ENCODE results near the gene ZNF385A.

The ZNF385A gene

DNA sequence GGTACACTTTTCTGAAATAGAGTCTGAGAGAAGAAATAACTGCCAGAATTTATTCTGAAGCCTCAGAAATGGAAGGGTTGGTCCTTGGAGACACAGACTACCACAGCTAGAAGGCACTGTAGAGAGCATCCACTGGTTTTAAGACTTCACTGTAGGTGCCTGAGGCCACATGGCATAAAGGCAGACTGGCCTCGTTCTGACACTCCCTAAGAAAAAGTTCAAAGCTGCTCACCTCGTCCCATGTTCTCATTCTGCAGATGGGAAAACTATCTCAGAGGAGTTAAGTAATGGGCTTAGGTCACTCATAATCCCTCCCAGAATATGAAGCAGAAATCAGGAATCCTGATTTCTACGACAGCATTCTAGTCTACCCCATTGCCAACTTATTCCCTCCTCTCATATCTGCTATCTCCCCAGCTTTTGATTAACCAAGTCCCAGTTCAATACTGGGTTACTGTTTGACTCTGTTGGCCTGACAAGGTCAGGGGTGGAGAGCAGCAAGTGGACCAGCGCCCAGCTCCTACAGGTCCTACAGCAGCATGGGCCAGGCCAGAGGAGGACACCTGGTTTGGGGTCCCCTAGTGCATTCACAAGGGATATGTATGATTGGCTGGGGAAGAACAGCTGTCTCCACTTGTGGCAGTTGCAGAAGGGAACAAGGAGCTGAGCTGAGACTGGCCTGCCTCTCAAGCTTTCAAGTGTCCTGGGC is 30.8 kb upstream of the ZNF385A start:
- Histone ChIP-seq H3K4me1 (ENCODE audit: insufficient read depth, low read length, severe bottlenecking) (peaks cover 9% of the 10 kb centered on the region), H3K9me2 (ENCODE audit: low read depth, low read length) (no peaks in the 10 kb centered on the region), H3K79me2 (ENCODE audit: insufficient read depth, low read length) (no peaks in the 10 kb centered on the region), H3K4me2 (ENCODE audit: low read length) (no peak overlapping the region), H2AFZ (ENCODE audit: low read length) (no peak overlapping the region), H3K9ac (ENCODE audit: low read length) (no peak overlapping the region), H3F3A (ENCODE audit: insufficient read depth, low read length) (no peaks in the 10 kb centered on the region), H3K9me3 (ENCODE audit: low read length) (no peaks in the 10 kb centered on the region), H3K4me3 (ENCODE audit: low read depth, low read length, poor library complexity, severe bottlenecking) (no peak overlapping the region), H3K27ac (ENCODE audit: low read depth, low read length, poor library complexity, severe bottlenecking) (no peak overlapping the region), H3K27me3 (ENCODE audit: insufficient read depth, low read length) (peaks cover 6% of the 10 kb centered on the region; the same call in 1 of the 2 replicates), H4K20me1 (ENCODE audit: insufficient read depth, low read length) (no peaks in the 10 kb centered on the region), H3K36me3 (ENCODE audit: insufficient read depth, low read length) (no peaks in the 10 kb centered on the region)
- TF ChIP-seq, protein P1, sequence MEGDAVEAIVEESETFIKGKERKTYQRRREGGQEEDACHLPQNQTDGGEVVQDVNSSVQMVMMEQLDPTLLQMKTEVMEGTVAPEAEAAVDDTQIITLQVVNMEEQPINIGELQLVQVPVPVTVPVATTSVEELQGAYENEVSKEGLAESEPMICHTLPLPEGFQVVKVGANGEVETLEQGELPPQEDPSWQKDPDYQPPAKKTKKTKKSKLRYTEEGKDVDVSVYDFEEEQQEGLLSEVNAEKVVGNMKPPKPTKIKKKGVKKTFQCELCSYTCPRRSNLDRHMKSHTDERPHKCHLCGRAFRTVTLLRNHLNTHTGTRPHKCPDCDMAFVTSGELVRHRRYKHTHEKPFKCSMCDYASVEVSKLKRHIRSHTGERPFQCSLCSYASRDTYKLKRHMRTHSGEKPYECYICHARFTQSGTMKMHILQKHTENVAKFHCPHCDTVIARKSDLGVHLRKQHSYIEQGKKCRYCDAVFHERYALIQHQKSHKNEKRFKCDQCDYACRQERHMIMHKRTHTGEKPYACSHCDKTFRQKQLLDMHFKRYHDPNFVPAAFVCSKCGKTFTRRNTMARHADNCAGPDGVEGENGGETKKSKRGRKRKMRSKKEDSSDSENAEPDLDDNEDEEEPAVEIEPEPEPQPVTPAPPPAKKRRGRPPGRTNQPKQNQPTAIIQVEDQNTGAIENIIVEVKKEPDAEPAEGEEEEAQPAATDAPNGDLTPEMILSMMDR (IDR thresholded peaks at IDR 0.05; ENCODE audit: low read length): no peak
- TF ChIP-seq EZH2 (IDR thresholded peaks at IDR 0.05; ENCODE audit: borderline replicate concordance, low read length): no peak

DNA sequence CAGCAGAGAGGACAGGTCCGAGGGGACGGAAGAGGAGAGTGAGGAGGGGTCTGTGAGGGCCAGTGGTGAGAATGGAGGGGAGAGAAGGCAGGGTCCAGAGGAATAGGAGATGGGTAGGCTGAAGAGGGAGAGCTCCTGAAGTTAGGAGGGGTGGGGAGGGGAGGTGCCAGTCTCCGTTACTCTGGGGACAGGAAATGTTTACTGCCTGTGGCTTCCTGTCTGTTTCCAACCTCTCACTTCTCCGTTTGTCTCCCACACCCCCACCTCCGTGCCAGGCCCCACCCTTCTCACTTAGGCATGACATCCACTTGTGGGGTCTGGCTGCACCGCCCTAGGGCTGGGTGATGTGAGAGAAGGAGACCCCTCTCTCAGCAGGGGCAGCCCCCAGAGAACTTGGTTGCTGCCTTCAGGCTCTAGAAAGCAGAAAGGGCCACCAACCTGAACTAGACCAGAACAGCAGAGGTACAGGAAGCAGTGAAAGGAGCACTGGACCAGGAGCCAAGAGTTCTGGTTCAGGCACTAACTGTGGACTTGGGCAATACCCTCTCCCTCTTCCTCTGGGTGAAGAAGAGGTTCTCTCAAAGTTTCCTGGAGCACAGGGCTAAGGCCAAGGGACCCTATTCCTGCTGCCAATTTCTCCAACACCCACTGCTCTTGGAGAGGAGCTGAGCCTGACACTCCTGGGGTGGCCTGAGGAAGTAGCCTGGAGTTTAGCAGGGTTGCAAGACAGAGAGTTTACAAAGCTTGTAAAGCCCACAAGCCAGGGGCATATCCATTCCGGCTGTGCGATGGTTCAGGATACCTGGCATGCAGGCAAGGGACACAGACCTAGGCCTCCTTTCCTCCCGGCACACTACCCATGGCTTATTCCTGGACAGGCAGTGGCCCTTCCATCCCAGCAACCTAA is 29.0 kb upstream of the ZNF385A start:
- Histone ChIP-seq H2AFZ (ENCODE audit: low read length) (no peak overlapping the region), H3K9ac (ENCODE audit: low read length) (no peak overlapping the region), H3K79me2 (ENCODE audit: insufficient read depth, low read length) (no peaks in the 10 kb centered on the region), H3K4me2 (ENCODE audit: low read length) (no peak overlapping the region; the same call in 1 of the 2 replicates), H3K4me3 (ENCODE audit: low read depth, low read length, poor library complexity, severe bottlenecking) (no peak overlapping the region), H3K27ac (ENCODE audit: low read depth, low read length, poor library complexity, severe bottlenecking) (no peak overlapping the region), H3K27me3 (ENCODE audit: insufficient read depth, low read length) (no peaks in the 10 kb centered on the region), H3F3A (ENCODE audit: insufficient read depth, low read length) (no peaks in the 10 kb centered on the region), H4K20me1 (ENCODE audit: insufficient read depth, low read length) (no peaks in the 10 kb centered on the region), H3K36me3 (ENCODE audit: insufficient read depth, low read length) (no peaks in the 10 kb centered on the region), H3K4me1 (ENCODE audit: insufficient read depth, low read length, severe bottlenecking) (peaks cover 9% of the 10 kb centered on the region), H3K9me2 (ENCODE audit: low read depth, low read length) (no peaks in the 10 kb centered on the region), H3K9me3 (ENCODE audit: low read length) (no peaks in the 10 kb centered on the region)
- no peak for TF ChIP-seq EZH2 (IDR thresholded peaks at IDR 0.05; ENCODE audit: borderline replicate concordance, low read length)
- TF ChIP-seq, protein P1 (IDR thresholded peaks at IDR 0.05; ENCODE audit: low read length): no peak

DNA sequence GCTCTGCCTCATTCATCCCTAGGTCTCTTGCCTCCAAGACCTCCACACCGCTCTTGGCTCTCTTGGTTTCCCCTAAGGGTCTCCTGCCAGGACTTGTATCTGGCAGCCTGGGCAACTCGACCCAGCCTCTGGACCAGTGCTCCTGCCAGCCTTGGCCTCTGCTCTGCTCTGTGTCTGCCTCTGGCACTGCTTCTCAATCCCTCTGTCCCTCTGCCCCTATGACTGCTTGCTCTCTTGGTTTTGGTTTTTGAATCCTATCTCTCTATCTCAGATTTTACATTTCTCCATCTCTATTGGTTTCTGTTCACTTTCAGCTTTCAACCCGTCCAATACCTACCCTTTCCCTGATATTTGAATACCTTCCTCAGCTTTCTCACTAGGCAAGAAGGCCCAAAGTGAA is 28.3 kb upstream of the ZNF385A start:
- Histone ChIP-seq H3K27ac (ENCODE audit: low read depth, low read length, poor library complexity, severe bottlenecking) (no peak overlapping the region), H2AFZ (ENCODE audit: low read length) (no peak overlapping the region), H3K4me3 (ENCODE audit: low read depth, low read length, poor library complexity, severe bottlenecking) (no peak overlapping the region), H4K20me1 (ENCODE audit: insufficient read depth, low read length) (no peaks in the 10 kb centered on the region), H3K9me2 (ENCODE audit: low read depth, low read length) (no peaks in the 10 kb centered on the region), H3K9ac (ENCODE audit: low read length) (no peak overlapping the region), H3K79me2 (ENCODE audit: insufficient read depth, low read length) (no peaks in the 10 kb centered on the region), H3F3A (ENCODE audit: insufficient read depth, low read length) (no peaks in the 10 kb centered on the region), H3K4me1 (ENCODE audit: insufficient read depth, low read length, severe bottlenecking) (peaks cover 9% of the 10 kb centered on the region), H3K4me2 (ENCODE audit: low read length) (no peak overlapping the region), H3K27me3 (ENCODE audit: insufficient read depth, low read length) (no peaks in the 10 kb centered on the region), H3K36me3 (ENCODE audit: insufficient read depth, low read length) (no peaks in the 10 kb centered on the region), H3K9me3 (ENCODE audit: low read length) (no peaks in the 10 kb centered on the region)
- no peak for TF ChIP-seq EZH2 (IDR thresholded peaks at IDR 0.05; ENCODE audit: borderline replicate concordance, low read length)
- TF ChIP-seq, protein P1 (IDR thresholded peaks at IDR 0.05; ENCODE audit: low read length): no peak
